SK-N-SH (cell line): Measurements from ENCODE around the gene ABHD6.

ENCODE experiments used
- CTCF ChIP-seq: fragments of 200-600 bp; sonication (generic); IDR thresholded peaks from 2 replicates; pipeline ENCODE4 v1.6.1; 2017; ENCODE audit warnings: antibody characterized with exemption, mild to moderate bottlenecking, moderate library complexity
- EZH2phosphoT487 ChIP-seq: fragments of 200-600 bp; sonication (generic); IDR thresholded peaks from 2 replicates; pipeline ENCODE4 v1.6.1; 2017; ENCODE audit warnings: low read depth, mixed run types, mild to moderate bottlenecking, antibody characterized with exemption, moderate library complexity, borderline replicate concordance
- FOSL2 ChIP-seq: IDR thresholded peaks from 2 replicates; pipeline ENCODE4 v1.4.0; 2012; ENCODE audit warnings: low read depth, mild to moderate bottlenecking, moderate library complexity, borderline replicate concordance
- FOXJ3 ChIP-seq: sonication (generic); formaldehyde crosslinking; IDR thresholded peaks from 2 replicates; pipeline ENCODE4 v1.5.1; 2020; ENCODE audit warnings: mild to moderate bottlenecking, missing genetic modification reagents
- POLR2AphosphoS5 ChIP-seq: IDR thresholded peaks from 2 replicates; pipeline ENCODE4 v1.6.1; 2012; ENCODE audit warnings: low read depth, low read length
- RAD21 ChIP-seq: IDR thresholded peaks from 2 replicates; pipeline ENCODE4 v1.6.1; 2012; ENCODE audit warnings: mild to moderate bottlenecking, low read length
- REST ChIP-seq: IDR thresholded peaks from 2 replicates; pipeline ENCODE4 v1.6.1; 2012; ENCODE audit warnings: mild to moderate bottlenecking, low read depth, low read length, moderate library complexity
- SMC3 ChIP-seq: IDR thresholded peaks from 2 replicates; pipeline ENCODE4 v1.6.1; 2012; ENCODE audit warnings: low read depth, low read length, improper control_type of control experiment
- TEAD4 ChIP-seq: IDR thresholded peaks from 2 replicates; pipeline ENCODE4 v1.4.0; 2012; ENCODE audit warnings: mild to moderate bottlenecking, borderline replicate concordance; ENCODE audit not compliant: insufficient read depth
- USF1 ChIP-seq: IDR thresholded peaks from 2 replicates; pipeline ENCODE4 v1.4.0; 2012; ENCODE audit warnings: low read depth, borderline replicate concordance
- USF2 ChIP-seq: fragments of 150-350 bp; IDR thresholded peaks from 2 replicates; pipeline ENCODE4 v1.6.1; 2017; ENCODE audit warnings: antibody characterized with exemption, low read length, low read depth, borderline replicate concordance

- TF ChIP-seq CTCF: no peak
- TF ChIP-seq FOSL2: no peak
- no peak for TF ChIP-seq RAD21
- TF ChIP-seq TEAD4: no peak
- TF ChIP-seq REST: no peak
- no peak for TF ChIP-seq EZH2phosphoT487
- no peak for TF ChIP-seq FOXJ3 (CRISPR knock-in tag)
- TF ChIP-seq SMC3: no peak
- no peak for TF ChIP-seq POLR2AphosphoS5
- no peak for TF ChIP-seq USF2
- no peak for TF ChIP-seq USF1
Observed at GRCh38 chr3:58200121-58200709, 37.4 kb upstream of the ABHD6 start.
